GM19455 (cell line): ENCODE measurements around the gene PPP1R14C.
"Not testable (repeated sequence)": the region's sequence is repeated elsewhere in the genome, so short reads cannot be mapped to it uniquely, and the experiment has no call there.

Experiments used
- ATAC-seq: cut with Tn5 transposase; IDR thresholded peaks from one replicate; pipeline ENCODE4 v1.9.1; 2021; ENCODE audit not compliant: unreplicated experiment

PPP1R14C gene

DNA sequence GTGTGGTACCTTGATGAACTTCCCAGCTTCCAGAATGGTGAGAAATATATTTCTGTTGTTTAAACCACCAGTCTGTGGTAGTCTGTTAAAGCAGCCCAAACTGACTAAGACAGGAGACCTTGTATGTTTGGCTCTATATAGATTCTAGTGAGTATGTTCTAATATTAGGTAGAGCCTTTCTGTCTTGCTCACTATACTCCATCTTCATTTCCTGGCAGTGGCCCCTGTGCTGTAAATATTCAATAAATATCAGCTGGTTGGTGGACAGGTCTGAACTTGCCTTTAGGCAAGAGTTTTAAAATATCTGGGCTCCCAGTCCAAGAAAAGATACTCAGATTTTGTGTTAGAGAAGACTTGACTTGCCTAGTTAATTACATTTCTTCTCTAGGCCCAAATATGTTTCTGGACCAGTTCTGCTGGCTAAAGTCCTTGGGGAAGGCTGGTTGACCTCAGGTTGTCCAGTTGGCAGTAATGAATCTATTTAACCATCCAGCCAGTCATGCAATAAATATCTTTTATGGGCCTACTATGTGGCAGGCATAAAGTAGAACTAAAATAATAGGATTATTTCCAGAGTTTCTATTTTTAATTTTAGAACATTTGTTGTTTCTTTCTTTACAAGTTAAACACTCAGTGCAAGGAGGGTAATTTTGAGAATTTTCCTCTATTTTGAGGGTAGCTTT lies 22.3 kb downstream of the PPP1R14C start:
- no peak for ATAC-seq

- ATAC-seq = no peak
Observed at GRCh38 chr6:150167479-150167873, 24.6 kb downstream of the PPP1R14C start.

DNA sequence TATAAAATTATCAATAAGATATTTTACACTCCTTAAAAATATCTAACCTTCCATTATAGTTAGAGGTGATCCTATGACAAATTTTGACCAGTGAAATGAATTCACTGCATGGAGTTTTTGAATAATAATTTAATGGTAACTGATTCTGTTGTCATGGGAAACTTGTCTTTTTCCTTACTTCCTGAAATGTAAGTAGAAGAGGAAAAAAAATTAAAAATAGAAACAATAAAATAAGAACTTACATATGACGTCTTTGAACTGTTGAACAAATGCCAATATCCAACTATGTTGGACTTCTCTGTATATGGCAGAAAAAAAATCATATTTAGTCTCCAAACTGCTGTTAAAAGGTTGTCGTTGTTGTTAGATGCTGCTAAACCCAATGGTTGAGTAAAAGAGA lies 26.3 kb downstream of the PPP1R14C start:
- ATAC-seq = no peak

DNA sequence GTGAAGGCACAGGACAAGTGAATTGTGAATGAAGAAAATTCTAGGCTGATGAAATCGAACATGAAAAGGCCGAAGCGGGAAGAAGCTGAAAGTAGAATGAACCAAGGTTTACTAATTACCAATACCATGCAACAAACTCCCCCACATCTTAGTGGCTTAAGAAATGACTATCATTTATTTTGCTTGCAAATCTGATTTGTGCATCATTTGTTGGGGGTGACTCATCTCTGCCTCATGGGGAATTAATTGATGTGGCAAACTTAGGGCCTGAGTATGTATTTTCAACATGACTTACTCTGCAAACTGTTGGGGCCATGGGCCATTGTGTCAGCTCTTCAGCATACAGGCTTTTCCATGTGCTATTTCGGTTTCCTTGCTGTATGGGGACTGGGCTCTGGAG lies 26.8 kb downstream of the PPP1R14C start:
- ATAC-seq = no peak

DNA sequence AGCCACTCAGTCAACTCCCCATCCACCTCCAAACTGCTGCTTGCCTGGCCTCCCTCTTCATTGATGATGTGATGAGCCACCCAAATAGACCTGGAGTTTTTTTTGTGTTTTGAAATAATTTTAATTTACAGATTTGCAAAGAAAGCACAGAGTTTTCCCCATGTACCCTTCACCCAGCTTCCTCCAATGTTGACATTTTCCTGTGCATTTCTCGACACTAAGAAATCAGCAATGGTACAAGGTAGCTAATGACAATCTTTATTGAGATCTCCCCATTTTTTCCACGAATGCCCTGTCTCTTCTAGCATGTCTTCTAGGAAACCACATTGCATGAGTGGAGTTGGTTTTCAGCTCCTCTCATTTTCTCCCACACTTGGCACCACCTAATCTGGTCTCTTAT lies 30.1 kb downstream of the PPP1R14C start:
- no peak for ATAC-seq

- no peak for ATAC-seq
Observed at GRCh38 chr6:150175586-150176151, 32.8 kb downstream of the PPP1R14C start.

DNA sequence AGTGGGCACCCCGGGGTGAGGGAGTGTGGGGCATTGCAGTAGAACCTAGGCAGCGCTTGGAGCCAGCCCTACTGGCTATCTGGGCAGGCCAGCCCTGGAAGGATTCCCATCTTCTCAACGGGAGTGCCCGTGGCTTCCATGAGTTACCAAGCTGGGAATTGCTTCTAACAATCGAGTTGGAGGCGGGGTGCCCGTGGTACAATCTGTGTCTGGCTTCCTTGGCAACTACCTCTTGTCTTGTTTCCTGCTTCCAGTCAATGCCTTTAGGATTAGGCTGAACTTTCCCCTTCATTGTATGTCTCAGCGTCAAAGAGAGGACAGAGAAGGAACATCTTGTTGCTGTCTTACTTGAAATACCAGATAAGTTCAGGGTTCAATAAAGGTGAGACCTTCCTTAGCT lies 33.3 kb downstream of the PPP1R14C start:
- no peak for ATAC-seq

GRCh38 chr6:150176659-150177058 lies 33.8 kb downstream of the PPP1R14C start:
- ATAC-seq = no peak

- no peak for ATAC-seq
Observed at GRCh38 chr6:150177259-150177951, 34.6 kb downstream of the PPP1R14C start.

DNA sequence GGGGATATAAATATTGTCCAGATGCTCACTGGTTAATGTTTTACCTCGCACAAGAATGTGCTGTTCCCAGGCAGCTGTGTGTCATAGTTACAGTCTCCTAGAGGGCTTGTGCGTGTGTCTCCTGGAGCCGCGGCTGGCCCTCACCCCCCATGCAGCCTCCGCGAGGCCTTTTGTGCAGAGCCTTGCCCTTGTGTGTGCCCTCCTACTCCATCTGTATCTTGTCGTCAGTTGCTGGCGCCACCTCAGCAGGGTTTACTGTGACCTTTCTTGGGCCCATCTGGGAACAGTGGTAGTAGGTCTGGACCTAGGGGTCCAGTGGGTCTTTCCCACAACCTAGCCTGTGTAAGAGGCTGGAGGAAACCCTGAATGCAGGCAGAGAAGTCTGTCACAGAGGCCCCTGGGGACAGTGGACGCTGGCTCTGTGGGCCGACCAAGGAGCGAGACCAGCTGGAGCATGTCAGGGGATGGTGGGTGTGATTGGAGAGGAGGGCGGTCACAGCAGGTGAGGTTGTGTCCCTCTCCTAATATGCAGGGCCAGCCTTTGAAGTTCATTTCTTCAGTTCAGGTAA lies 35.2 kb downstream of the PPP1R14C start:
- no peak for ATAC-seq

GRCh38 chr6:150179030-150179429 lies 36.2 kb downstream of the PPP1R14C start:
- no peak for ATAC-seq

- ATAC-seq = not testable (repeated sequence)
Observed at GRCh38 chr6:150179907-150180424, 37.1 kb downstream of the PPP1R14C start.

DNA sequence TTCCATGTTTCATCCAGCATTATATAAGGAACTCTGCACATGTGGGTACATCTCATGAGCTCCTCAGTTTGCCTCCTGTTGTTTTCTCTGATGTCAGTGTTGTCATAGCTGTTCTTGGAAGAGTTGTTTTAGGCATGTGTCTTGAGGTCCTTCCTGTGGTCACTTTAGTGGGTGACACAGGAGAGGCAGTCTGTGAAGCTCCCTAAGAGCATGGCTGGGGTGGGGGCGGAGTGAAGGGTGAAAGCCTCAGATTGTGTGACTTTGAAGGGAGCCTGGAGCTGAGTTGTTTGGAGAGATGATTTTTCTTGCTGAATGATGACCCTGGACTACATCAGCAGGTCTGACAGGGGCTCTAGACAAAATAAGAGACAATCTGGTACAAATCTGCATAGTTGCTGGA lies 37.7 kb downstream of the PPP1R14C start:
- ATAC-seq = no peak

DNA sequence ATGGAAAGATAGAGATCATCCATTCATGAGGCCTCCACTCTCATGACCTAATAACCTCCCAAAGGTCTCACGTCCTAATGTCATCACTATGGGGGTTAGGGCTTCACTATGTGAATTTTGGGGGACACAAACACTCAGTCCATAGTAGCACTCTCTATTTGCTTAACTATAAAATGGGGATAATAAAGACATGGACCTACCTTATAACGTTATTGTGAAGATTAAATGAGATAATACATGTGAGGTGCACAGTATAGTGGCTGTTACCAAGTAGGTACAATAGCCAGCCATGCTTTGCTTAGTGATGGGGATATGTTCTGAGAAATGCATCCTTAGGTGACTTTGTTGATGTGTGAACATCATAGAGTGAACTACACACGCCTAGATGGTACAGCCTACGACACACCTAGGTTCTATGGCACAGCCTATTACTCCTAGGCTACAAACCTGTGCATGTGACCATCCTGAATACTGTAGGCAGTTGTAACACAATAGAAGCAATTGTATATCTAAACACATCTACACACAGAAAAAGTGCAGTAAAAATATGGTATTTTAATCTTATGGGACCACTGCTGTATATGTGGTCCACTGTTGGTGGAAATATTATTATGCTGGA lies 39.7 kb downstream of the PPP1R14C start:
- no peak for ATAC-seq

DNA sequence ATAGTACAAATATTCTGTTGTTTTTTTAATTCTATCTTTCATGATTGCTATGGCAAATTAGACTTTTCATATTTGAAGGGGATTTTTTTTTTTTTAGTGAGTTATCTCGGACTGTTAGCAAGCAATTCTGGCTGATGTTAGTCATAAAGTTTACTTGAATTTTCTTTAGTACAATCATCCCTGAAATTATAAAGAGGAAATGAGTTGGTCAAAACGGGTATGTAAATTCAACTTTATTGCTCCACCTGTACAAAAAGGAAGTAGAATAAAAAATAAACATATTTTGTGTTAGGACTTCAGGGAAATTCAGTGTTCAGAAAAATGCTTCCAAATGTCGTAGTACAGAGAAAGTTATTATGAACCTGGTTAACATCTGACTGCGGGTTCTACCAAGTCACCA lies 40.3 kb downstream of the PPP1R14C start:
- no peak for ATAC-seq

- ATAC-seq = no peak
Observed at GRCh38 chr6:150183966-150184365, 41.1 kb downstream of the PPP1R14C start.

DNA sequence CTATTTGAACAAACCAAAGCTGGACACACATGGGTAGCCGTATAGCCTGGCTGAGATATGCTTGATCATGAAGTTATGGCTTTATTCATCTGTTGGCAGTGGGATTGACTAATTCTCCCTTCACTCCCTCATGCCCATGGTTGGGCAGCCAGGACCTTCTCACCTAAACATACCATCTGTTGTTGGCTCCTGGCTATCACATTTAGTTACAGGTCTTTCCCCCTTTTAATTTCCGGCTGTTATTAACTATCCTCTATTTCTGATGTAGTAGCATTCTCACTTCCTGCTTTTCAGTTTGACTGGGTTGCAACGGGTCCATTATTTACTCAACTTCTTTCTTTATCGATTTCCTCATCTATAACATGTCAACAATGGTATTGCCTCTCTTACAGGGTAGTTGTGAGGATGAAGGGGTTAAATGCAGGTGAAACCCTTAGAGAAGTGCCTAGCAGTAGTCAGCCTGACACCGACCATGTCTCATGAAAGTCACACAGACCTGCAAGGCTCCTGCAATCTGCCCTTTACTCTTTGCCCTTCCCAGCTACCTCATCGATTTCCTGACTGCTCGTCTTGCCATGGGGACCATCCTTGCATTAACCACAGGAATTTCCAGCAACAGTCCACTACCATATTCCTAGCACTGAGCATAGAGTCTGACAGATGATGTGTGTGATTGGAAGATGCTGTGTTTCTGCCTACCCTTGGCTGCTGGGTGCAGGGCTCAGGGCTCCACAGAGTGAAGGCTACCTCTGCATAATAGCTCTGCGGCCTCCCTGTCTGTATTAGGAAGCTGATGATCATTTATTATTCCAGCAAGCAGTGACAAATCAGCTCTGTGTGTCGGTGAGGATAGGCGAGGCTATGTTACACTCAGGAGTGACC lies 42.2 kb downstream of the PPP1R14C start:
- ATAC-seq = no peak

DNA sequence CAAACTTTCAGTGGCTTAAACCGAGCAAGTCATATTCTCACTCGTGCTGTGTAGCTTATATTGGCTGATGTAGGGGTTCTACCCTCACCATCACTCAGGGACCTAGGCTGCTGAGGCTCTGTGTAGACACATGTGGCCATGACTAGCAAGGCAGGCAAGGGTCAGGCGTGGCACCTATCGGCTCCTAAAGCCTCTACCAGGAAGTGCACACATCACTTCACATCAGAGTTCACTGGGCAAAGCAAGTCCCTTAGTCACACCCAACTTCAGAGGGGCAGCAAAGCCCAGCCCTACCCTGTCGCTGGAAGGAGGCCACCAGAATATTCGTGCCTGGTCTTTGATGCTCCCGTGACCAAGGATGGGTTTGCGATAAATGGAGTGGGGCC lies 42.9 kb downstream of the PPP1R14C start:
- no peak for ATAC-seq

DNA sequence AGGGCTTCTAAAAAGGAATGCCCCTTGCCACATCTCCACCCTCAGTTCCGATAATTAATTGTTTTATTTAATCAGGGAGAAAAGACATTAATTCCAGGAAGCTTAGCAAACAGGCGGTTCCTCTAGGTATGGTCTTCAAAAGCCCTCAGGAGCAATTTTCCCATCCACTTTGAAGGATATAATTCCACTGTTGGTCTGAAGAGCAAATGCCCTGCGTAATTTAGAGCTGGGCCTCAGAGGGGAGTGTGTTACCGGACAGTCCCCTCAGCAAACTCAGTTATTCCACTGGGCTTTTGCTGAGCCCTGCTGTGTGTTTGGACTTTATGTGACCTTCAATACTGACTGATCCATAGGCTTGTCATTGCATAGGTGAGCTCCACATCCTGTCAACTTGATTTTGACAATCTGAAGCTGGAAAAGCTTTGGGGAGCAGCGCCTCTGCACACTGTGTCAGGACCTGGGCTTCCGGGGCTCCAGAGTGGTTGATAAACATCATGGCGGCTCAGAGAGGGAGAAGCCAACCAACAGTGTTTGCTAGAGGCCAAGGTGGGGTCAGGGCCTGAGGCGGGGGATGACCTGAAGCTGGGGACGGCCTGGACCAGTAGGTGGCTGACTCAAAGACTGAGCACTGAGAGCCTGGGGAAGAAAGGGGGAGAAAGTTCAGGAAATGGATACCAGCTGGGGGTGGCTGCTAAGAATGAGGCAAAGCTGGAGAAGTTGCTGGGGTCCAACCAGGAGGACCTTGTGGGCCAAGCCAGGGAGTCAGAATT lies 43.5 kb downstream of the PPP1R14C start:
- ATAC-seq = no peak

DNA sequence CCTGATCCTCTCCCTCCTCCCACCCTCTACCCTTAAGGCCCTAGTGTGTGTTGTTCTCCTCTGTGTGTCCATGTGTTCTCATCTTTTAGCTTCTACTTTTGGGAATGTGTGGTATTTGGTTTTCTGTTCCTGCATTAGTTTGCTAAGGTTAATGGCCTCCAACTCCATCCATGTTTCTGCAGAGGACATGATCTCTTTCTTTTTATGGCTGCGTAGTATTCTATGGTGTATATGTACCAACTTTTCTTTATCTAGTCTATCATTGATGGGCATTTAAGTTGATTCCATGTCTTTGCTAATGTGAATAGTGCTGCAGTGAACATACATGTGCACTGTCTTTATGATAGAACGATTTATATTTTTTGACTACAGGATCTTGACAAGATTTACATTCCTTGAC lies 44.6 kb downstream of the PPP1R14C start:
- ATAC-seq = not testable (repeated sequence)
